GM21367 (cell line): ENCODE measurements around the gene MAPKAPK2.
"Not testable (repeated sequence)": the region's sequence is repeated elsewhere in the genome, so short reads cannot be mapped to it uniquely, and the experiment has no call there.

ENCODE experiments used
- ATAC-seq: cut with Tn5 transposase; IDR thresholded peaks from one replicate; pipeline ENCODE4 v1.9.1; 2021; ENCODE audit not compliant: unreplicated experiment

Gene MAPKAPK2

DNA sequence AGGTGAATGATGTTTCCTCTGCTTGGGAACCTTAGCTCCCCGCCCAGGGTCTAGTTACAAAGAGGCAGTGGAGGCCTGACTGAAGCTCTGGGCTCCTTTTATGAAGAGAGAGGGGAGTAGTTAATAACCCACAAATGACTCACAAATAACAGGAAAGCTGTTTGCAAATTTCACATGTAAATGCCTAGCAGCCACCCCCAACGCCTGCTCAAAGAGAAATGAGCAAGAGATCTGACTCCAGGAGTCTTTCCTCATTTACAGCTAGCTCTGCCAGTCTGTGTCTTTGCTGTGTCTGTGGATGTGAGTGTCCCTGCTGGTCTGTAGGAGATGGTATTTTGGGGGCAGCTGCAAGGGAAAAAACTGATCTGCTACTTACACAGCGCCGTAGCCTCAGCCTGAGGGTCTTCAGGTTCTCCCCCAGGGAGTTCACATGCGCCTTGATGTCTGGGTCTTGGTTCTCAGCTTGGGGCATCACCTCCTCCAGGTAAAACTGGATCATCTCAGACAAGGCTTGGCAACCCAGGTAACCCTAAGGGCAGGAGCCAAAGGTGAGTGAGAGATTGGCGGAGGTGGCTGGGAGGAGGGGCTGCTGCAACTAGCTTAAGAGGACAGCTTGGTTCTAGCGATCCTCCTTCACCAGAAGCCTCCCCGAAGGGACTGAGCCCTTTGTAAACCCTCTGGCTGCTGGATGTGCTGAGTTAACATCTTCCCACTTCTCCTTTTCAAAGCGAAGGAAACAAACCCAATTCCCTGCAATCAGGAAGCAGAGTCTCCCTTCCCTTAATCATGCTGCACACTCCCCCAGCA lies 86.0 kb downstream of the MAPKAPK2 start, which contains the start of gene IL19:
TSS of gene IL19 (plus strand) at position 243 of the 807 bp plus-strand sequence. CDS start 65,890 bp downstream, outside the sequence.
- no peak for ATAC-seq

DNA sequence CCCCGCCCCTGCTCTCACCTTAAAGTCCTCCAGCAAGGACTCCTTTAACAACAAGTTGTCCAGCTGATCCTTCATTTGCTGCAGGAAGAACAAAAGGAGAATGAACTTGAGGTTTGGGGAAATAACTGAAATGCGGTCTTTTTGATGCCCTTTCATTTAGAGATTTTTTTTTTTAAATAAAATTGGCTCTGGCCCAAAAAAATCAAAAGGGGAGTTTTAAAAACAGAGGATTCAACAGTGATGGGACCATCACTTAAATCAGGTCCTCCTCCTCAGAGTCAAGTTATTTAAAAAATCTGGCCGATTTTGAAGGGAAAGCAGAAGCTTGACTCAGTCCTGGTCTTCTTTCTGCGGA lies 86.6 kb downstream of the MAPKAPK2 start:
- ATAC-seq = no peak

DNA sequence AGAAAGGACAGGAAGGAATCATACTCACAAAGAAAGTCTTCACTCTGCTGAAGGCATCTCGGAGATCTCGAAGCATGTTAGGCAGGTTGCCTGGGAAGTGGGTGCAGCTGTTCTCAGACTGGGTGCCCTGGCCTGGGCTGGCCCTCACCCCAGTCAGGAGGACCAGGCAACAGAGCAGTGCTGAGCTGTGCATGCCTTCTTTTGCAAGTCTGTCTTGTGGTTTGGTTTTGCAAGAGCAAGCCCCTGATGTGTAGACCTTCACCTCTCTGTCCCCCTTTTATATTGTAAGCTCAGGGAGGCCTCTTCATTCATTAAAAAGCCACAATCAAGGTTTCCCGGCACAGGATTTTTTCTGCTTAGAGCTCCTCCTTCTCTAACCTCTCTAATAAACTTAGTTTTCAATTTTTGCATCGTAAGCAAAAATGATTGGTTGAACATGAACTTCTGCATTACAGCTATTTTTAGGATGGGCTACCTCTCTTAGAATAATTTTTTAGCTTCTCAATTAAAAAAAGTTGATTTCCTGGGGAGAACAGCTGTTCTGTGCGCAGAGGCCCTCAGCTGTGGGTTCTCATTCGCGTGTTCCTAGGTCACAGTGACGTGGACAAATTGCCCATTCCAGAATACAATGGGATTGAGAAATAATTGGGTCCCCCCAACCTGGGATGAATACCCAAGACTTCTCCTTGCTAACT lies 87.7 kb downstream of the MAPKAPK2 start, which contains the start of gene IL10:
TSS of gene IL10 (minus strand) at position 252 of the 695 bp plus-strand sequence. CDS start at position 193, 59 bp downstream.
- ATAC-seq = no peak

DNA sequence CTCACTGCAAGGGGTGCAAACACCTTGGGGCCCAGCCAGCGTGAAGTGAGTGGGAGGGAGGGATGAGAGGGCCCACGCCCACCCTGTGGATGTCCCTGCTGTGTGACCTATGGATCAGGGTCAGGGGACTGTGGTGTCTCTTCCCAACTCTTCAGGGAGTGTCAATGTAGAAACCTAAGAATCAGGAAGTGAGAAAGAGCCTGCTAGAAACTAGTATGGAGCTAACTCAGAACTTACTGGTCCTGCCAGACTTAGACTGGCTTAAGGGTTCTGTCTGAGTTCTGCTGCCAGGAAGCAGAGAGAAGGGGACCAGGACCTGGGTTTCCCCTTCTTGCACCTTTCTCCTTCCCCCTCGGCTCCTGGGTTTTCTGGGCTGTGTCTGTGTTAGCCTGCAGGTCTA lies 89.4 kb downstream of the MAPKAPK2 start:
- no peak for ATAC-seq

DNA sequence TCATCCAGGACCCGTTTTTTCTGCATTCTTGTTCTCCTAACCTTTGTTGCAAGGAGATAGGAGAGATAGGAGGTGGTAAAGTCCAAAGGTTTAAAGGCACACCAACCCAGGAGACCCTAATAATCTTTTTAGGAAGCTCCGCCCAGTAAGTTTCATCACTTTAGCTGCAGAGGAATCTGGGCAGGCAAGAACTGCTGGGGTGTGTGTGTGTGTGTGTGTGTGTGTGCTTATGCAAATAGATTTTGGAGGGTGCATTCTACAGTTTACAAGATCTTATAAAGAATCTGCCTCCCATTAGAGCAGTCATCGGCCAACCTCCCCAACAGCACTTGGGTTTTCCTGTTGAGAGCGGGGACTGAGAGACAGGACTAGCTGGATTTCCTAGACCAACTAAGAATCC lies 91.5 kb downstream of the MAPKAPK2 start:
- ATAC-seq = no peak

DNA sequence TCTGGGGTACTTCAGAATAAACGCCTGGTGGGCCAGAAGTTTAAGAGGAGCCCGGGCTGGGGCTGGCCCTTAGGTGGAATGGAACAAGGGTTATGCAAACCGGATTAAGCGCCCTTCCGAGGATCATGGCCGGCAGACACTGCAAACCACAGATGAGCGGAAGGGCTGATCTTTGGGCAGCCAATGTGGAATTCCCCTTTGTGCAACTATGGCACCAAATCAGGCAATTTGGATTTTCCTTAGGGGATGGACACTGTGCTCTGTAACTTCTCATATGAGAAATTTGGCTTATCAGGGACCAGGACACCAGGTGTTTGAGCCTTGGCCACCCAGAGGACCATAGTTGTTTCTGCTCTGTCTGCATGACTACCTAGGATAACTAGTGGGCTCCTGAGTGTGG lies 93.3 kb downstream of the MAPKAPK2 start:
- ATAC-seq = no peak

DNA sequence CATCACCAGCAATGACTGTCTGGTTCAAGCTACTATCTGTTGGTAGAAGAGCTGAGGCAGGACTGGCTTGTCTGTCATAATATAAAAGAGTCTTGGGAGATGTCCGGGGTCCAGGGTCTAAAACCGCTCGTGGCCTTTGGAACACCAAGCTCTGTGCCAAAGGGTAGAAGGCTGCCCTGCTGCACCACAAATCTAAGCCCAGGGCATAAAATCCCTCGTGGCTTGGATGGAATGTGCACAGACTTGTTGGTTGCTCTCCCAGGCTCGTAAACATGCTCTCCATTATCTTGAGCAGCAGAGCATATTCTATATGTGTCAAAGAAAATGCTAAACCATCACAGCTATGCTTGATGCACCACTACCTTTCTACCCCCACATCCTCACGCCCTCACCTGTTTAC lies 94.2 kb downstream of the MAPKAPK2 start:
- not testable (repeated sequence) for ATAC-seq

DNA sequence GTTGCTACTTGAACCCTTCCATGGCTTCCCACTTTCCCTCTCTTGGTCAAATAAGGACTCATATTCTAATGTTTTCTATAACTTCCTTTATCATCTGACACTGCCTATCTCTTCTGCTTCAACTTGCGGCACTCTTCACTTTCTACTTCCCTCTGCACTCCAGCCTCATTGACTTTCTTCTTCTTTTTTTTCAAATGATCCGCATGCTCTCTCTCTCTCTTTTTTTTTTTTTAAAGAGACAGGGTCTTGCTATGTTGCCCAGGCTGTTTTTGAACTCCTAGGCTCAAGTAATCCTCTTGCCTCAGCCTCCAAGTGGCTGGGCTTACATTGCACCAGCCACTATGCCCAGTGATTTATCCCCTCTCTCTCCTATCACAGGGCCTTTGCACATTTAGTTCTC lies 94.9 kb downstream of the MAPKAPK2 start:
- no peak for ATAC-seq

DNA sequence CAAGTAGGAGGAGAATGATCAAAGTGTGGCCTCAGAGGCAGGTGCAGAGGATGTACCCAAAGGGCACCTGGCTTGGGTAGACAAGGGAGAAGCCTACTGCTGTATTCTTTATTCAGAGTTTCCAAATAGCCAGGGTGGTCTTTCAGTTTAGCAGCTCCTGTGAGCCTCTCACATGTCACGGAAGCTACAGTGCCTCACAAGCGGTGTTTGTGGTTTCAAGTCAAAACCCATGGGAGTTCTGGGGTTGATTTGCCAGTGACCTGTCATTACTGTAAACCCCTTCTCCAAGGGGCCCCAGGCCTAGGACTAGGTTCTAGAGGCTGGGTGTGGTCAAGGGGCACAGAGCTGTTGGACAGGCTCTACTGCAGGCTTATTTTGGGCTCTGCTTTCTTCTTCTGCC lies 97.7 kb downstream of the MAPKAPK2 start:
- ATAC-seq = peak; percentile 46

DNA sequence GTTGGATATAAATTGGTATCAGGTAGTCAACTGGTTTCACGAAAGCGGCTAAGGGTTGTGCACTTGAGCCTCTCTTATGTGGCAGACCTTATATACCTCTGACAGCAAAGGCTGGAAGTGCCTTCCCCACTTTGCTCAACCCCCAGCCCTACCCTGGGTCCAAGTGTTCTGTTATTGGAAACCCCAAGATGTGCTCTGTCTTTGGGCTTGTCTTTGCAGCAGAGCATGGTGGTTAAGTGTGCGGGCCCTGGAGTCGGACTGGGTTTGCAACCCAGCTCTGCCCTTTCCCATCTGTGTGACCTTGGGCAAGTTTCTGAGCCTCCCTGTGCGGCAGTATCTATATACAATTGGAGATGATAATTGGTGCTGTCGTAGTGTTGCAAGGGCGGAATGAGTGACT lies 98.8 kb downstream of the MAPKAPK2 start:
- ATAC-seq = no peak
